Neuronal stem cell (in vitro differentiated cells): ENCODE results near the gene P3H1.

Experiments used
- DNase-seq: peaks from one replicate; pipeline ENCODE4 v3.0.0-alpha.2; 2013; ENCODE audit warnings: low spot score
- H2AFZ ChIP-seq: one replicate; pipeline ENCODE4 v1.6.1; 2013; ENCODE audit warnings: mild to moderate bottlenecking, low read length, inconsistent platforms
- H2AK5ac ChIP-seq: 2 replicates; pipeline ENCODE4 v1.6.1; 2013; ENCODE audit warnings: low read depth, mild to moderate bottlenecking, inconsistent platforms, low read length, moderate library complexity, mixed read lengths
- H2BK120ac ChIP-seq: 2 replicates; pipeline ENCODE4 v1.6.1; 2013; ENCODE audit warnings: low read depth, mild to moderate bottlenecking, inconsistent platforms, low read length, moderate library complexity, mixed read lengths
- H2BK12ac ChIP-seq: one replicate; pipeline ENCODE4 v1.6.1; 2013; ENCODE audit warnings: low read length, inconsistent platforms
- H2BK15ac ChIP-seq: 2 replicates; pipeline ENCODE4 v1.6.1; 2013; ENCODE audit warnings: mild to moderate bottlenecking, low read length, inconsistent platforms, mixed read lengths
- H2BK5ac ChIP-seq: one replicate; pipeline ENCODE4 v1.6.1; 2013; ENCODE audit warnings: inconsistent platforms, mild to moderate bottlenecking, low read length, moderate library complexity
- H3K14ac ChIP-seq: one replicate; pipeline ENCODE4 v1.6.1; 2013; ENCODE audit warnings: low read length, inconsistent platforms
- H3K18ac ChIP-seq: 2 replicates; pipeline ENCODE4 v1.6.1; 2013; ENCODE audit warnings: low read length, inconsistent platforms
- H3K23ac ChIP-seq: 2 replicates; pipeline ENCODE4 v1.6.1; 2013; ENCODE audit warnings: low read depth, mild to moderate bottlenecking, mixed read lengths, low read length, inconsistent platforms; ENCODE audit not compliant: poor library complexity
- H3K27ac ChIP-seq: replicated peaks from 3 replicates; pipeline ENCODE4 v1.5.1; 2013; ENCODE audit warnings: low read length, inconsistent platforms
- H3K27me3 ChIP-seq, 3 experiments: 2 replicates each; pipeline ENCODE4 v1.6.1; 2013; ENCODE audit warnings: low read length in 3 of 3, mild to moderate bottlenecking in 2 of 3, inconsistent platforms in 1 of 3, low read depth in 1 of 3, mixed read lengths in 1 of 3, moderate library complexity in 1 of 3; ENCODE audit not compliant: control insufficient read depth in 3 of 3, insufficient read depth in 3 of 3
- H3K36me3 ChIP-seq, 2 donors: replicated peaks in 1 of 2; 2 replicates each; pipeline ENCODE4 v1.6.1; 2013; ENCODE audit warnings: low read length in 2 of 2; ENCODE audit not compliant: control insufficient read depth in 2 of 2, insufficient read depth in 2 of 2
- H3K4ac ChIP-seq: 2 replicates; pipeline ENCODE4 v1.6.1; 2013; ENCODE audit warnings: inconsistent platforms, mild to moderate bottlenecking, low read length, moderate library complexity
- H3K4me1 ChIP-seq, 2 donors: 1 replicate in 1 of 2; 2 replicates in 1 of 2; pipeline ENCODE4 v1.6.1; 2013; ENCODE audit warnings: low read length in 2 of 2, low read depth in 1 of 2; ENCODE audit not compliant: control insufficient read depth in 2 of 2, insufficient read depth in 1 of 2
- H3K4me2 ChIP-seq: one replicate; pipeline ENCODE4 v1.6.1; 2013; ENCODE audit warnings: mild to moderate bottlenecking, low read length, inconsistent platforms; ENCODE audit not compliant: insufficient read depth, poor library complexity, severe bottlenecking
- H3K4me3 ChIP-seq, 2 donors: 2 replicates each; pipeline ENCODE4 v1.5.1; 2013; ENCODE audit warnings: low read length in 2 of 2, mild to moderate bottlenecking in 2 of 2, inconsistent platforms in 1 of 2, moderate library complexity in 1 of 2
- H3K79me1 ChIP-seq: one replicate; pipeline ENCODE4 v1.6.1; 2013; ENCODE audit warnings: low read depth, mild to moderate bottlenecking, inconsistent platforms, low read length, moderate library complexity
- H3K9ac ChIP-seq: one replicate; pipeline ENCODE4 v1.6.1; 2013; ENCODE audit warnings: mild to moderate bottlenecking, low read depth, low read length, inconsistent platforms; ENCODE audit not compliant: poor library complexity
- H3K9me3 ChIP-seq, 2 donors: replicated peaks in 1 of 2; 2 replicates each; pipeline versions ENCODE3 to v1.6.1; 2013; ENCODE audit warnings: low read length in 2 of 2, mild to moderate bottlenecking in 2 of 2, inconsistent platforms in 1 of 2, low read depth in 1 of 2, mixed read lengths in 1 of 2, moderate library complexity in 1 of 2; ENCODE audit not compliant: control insufficient read depth in 2 of 2, insufficient read depth in 1 of 2
- H4K8ac ChIP-seq: one replicate; pipeline ENCODE4 v1.6.1; 2013; ENCODE audit warnings: low read depth, mild to moderate bottlenecking, inconsistent platforms, low read length, moderate library complexity
- H4K91ac ChIP-seq: one replicate; pipeline ENCODE4 v1.6.1; 2013; ENCODE audit warnings: low read length, low read depth, mild to moderate bottlenecking, inconsistent platforms; ENCODE audit not compliant: poor library complexity
- WGBS, 2 donors: extraction: QIAGEN DNeasy Blood & Tissue Kit; methylation state at CpG; one replicate each; pipeline ENCODE4 v1.1.7; 2013; ENCODE audit warnings: missing lambda C conversion rate in 2 of 2, mixed read lengths in 1 of 2; ENCODE audit not compliant: insufficient read length in 2 of 2, insufficient replicate concordance in 1 of 2; ENCODE audit errors: extremely low coverage in 2 of 2; 5-methylcytosine and 5-hydroxymethylcytosine counted together

The P3H1 gene

GRCh38 chr1:42807056-42807668 lies 40.3 kb upstream of the P3H1 start:
- Histone ChIP-seq H3K27ac (no peak overlapping the region), H3K79me1 (peaks cover 1% of the 10 kb centered on the region), H3K4me2 (no peak overlapping the region), H2AK5ac (no peak overlapping the region), H3K4ac (no peak overlapping the region), H2BK15ac (no peak overlapping the region), H3K9me3 (no peaks in the 10 kb centered on the region), H3K27me3 (no peaks in the 10 kb centered on the region), H4K8ac (no peak overlapping the region), H3K4me3 (no peak overlapping the region), H3K4me1 (no peaks in the 10 kb centered on the region), H2BK12ac (no peak overlapping the region), H3K18ac (no peak overlapping the region), H2BK5ac (no peak overlapping the region), H2AFZ (no peak overlapping the region), H3K9ac (no peak overlapping the region), H2BK120ac (no peak overlapping the region), H3K23ac (no peak overlapping the region), H3K36me3 (peaks cover 7 to 41% of the 10 kb centered on the region in 2 donors), H3K14ac (no peak overlapping the region), H4K91ac (no peak overlapping the region)
- DNase-seq = no peak

GRCh38 chr1:42806593-42806992 lies 39.8 kb upstream of the P3H1 start:
- Histone ChIP-seq H3K9ac (no peak overlapping the region), H3K27ac (no peak overlapping the region), H3K27me3 (no peaks in the 10 kb centered on the region), H3K4me1 (no peaks in the 10 kb centered on the region), H3K79me1 (peaks cover 1% of the 10 kb centered on the region), H4K8ac (no peak overlapping the region), H3K4me3 (no peak overlapping the region), H3K23ac (no peak overlapping the region), H2AFZ (no peak overlapping the region), H3K4me2 (no peak overlapping the region), H3K4ac (no peak overlapping the region), H3K9me3 (no peaks in the 10 kb centered on the region), H2BK120ac (no peak overlapping the region), H3K36me3 (peaks cover 7 to 40% of the 10 kb centered on the region in 2 donors), H2BK5ac (no peak overlapping the region), H3K18ac (no peak overlapping the region), H2AK5ac (no peak overlapping the region), H4K91ac (no peak overlapping the region), H3K14ac (no peak overlapping the region), H2BK12ac (no peak overlapping the region), H2BK15ac (no peak overlapping the region)
- DNase-seq = no peak
- WGBS, 2 donors = no CpG with 5 or more reads among the region's 5 CpGs

- H3K36me3 ChIP-seq = peaks cover 7 to 36% of the 10 kb centered on the region in 2 donors
Observed at GRCh38 chr1:42806171-42806570, 39.3 kb upstream of the P3H1 start.

GRCh38 chr1:42801832-42802473 lies 35.1 kb upstream of the P3H1 start:
- H4K91ac ChIP-seq = no peak overlapping the region
- H3K14ac ChIP-seq = no peak overlapping the region
- no peak overlapping the region for H3K18ac ChIP-seq
- H3K79me1 ChIP-seq = peaks cover 1% of the 10 kb centered on the region
- H2BK12ac ChIP-seq = no peak overlapping the region
- no peaks in the 10 kb centered on the region for H3K9me3 ChIP-seq
- H4K8ac ChIP-seq = no peak overlapping the region
- no peak overlapping the region for H2AFZ ChIP-seq
- no peak overlapping the region for H2AK5ac ChIP-seq
- H2BK120ac ChIP-seq = no peak overlapping the region
- H3K4me2 ChIP-seq = no peak overlapping the region
- H3K4me1 ChIP-seq = peaks cover 0 to 2% of the 10 kb centered on the region in 2 donors
- H3K27me3 ChIP-seq = no peaks in the 10 kb centered on the region
- H3K27ac ChIP-seq = no peak overlapping the region
- H2BK15ac ChIP-seq = no peak overlapping the region
- no peak for DNase-seq
- peaks cover 2 to 22% of the 10 kb centered on the region in 2 donors for H3K36me3 ChIP-seq
- H2BK5ac ChIP-seq = no peak overlapping the region
- no peak overlapping the region for H3K9ac ChIP-seq
- H3K23ac ChIP-seq = no peak overlapping the region
- WGBS, 2 donors = no CpG with 5 or more reads among the region's 8 CpGs
- H3K4me3 ChIP-seq = no peak overlapping the region
- H3K4ac ChIP-seq = no peak overlapping the region

More at GRCh38 chr1:42806171-42806570, 39.3 kb upstream of the P3H1 start:
- H3K9ac ChIP-seq = no peak overlapping the region
- no peak overlapping the region for H3K23ac ChIP-seq
- H3K4me1 ChIP-seq = no peaks in the 10 kb centered on the region
- H2BK5ac ChIP-seq = no peak overlapping the region
- no peak overlapping the region for H3K4me3 ChIP-seq
- H2BK15ac ChIP-seq = no peak overlapping the region
- no peak overlapping the region for H2AK5ac ChIP-seq
- peaks cover 1% of the 10 kb centered on the region for H3K79me1 ChIP-seq
- no peaks in the 10 kb centered on the region for H3K9me3 ChIP-seq
- no peak overlapping the region for H3K4me2 ChIP-seq
- H2BK12ac ChIP-seq = no peak overlapping the region
- H3K27ac ChIP-seq = no peak overlapping the region
- no peak for DNase-seq
- H2BK120ac ChIP-seq = no peak overlapping the region
- H3K14ac ChIP-seq = no peak overlapping the region
- no peaks in the 10 kb centered on the region for H3K27me3 ChIP-seq
- H3K4ac ChIP-seq = no peak overlapping the region
- H2AFZ ChIP-seq = no peak overlapping the region
- no peak overlapping the region for H4K91ac ChIP-seq
- no peak overlapping the region for H4K8ac ChIP-seq
- H3K18ac ChIP-seq = no peak overlapping the region
